D721Med (cell line): ENCODE results near the gene RFNG.
"Not testable (repeated sequence)": the region's sequence is repeated elsewhere in the genome, so short reads cannot be mapped to it uniquely, and the experiment has no call there.

Experiments used
- DNase-seq: peaks from one replicate; pipeline ENCODE4 v3.0.0; 2011; ENCODE audit warnings: low spot score; ENCODE audit not compliant: insufficient read length
- FAIRE-seq: peaks from 2 replicates; lab custom pipeline; 2011; peaks lifted over from hg19 to GRCh38; lab: Jason Lieb, UNC
- TF ChIP-seq, protein P1 (sequence below): IDR thresholded peaks from 2 replicates; pipeline ENCODE4 v1.5.1; 2012; ENCODE audit warnings: mild to moderate bottlenecking, control low read depth; ENCODE audit not compliant: insufficient read depth; ENCODE audit errors: missing control alignments

Gene RFNG

GRCh38 chr17:82043507-82043906, 8.1 kb downstream of the RFNG start:
- FAIRE-seq (no peak), DNase-seq (no peak)
- TF ChIP-seq, protein P1, sequence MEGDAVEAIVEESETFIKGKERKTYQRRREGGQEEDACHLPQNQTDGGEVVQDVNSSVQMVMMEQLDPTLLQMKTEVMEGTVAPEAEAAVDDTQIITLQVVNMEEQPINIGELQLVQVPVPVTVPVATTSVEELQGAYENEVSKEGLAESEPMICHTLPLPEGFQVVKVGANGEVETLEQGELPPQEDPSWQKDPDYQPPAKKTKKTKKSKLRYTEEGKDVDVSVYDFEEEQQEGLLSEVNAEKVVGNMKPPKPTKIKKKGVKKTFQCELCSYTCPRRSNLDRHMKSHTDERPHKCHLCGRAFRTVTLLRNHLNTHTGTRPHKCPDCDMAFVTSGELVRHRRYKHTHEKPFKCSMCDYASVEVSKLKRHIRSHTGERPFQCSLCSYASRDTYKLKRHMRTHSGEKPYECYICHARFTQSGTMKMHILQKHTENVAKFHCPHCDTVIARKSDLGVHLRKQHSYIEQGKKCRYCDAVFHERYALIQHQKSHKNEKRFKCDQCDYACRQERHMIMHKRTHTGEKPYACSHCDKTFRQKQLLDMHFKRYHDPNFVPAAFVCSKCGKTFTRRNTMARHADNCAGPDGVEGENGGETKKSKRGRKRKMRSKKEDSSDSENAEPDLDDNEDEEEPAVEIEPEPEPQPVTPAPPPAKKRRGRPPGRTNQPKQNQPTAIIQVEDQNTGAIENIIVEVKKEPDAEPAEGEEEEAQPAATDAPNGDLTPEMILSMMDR, result no peak

DNA sequence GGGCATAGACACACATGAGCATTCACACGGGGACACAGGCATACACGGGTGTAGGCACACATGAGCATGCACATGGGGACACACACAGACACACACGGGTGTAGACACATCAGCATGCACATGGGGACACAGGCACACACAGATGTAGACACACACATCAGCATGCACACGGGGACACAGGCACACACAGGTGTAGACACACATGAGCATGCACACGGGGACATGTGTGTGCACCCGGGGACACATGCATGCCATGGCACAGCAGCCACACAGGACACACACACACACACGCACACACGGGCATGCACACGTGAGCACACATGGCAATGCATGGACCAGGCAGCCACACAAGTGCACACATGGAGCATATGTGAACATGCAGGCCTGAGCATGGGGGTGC, 9.0 kb downstream of the RFNG start:
- TF ChIP-seq, protein P1, result no peak
- FAIRE-seq, result no peak
- no peak for DNase-seq

GRCh38 chr17:82041144-82041814, 10.3 kb downstream of the RFNG start:
- DNase-seq (no peak), FAIRE-seq (no peak)
- TF ChIP-seq, protein P1, result no peak

GRCh38 chr17:82039695-82040299, 11.8 kb downstream of the RFNG start:
- TF ChIP-seq, protein P1, result no peak
- no peak for DNase-seq
- no peak for FAIRE-seq

GRCh38 chr17:82038796-82039409, 12.7 kb downstream of the RFNG start:
- not testable (repeated sequence) for FAIRE-seq, DNase-seq

- no peak for DNase-seq
- no peak for FAIRE-seq
- TF ChIP-seq, protein P1, result no peak
Measured at GRCh38 chr17:82037889-82038195, 13.8 kb downstream of the RFNG start.

DNA sequence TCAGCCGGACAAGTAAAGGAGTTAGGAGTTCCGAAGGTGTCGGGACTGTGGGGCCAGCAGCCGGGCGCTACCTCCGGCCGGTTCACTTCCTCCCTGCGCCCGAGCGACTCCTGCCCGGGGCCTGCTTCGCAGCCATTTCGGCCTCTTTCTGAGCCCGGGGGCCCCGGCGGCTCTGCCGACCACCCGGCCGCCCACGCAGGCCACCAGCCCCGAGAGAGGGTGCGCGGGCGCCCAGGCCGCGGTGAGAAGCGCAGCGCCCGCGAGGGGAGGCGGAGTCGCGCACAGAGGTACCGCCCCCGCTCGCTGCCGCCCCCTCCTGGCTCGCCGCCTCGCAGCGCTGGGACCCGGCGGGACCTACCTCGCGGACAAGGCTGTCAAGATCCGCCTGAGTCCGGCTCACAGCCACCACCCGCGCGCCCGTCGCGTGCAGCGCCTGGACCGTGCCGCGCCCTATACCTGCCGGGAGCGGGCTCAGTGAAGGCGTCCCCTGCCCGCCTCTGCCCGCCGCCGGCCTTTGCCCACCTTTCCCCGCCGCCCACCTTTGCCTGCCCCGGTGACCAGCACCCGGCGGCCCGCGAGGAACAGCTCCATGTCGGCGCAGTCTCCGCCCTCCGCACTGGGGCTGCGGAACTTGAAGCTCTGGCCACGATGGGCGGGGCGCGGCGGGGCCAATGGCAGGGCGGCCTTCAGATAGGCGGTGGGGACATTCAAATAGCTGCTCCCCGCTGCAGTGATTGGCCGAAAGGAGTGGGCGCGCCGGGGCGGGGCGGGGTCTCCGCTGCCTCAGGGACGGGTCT, 14.3 kb downstream of the RFNG start, which contains the start of gene DCXR:
TSS of gene DCXR (minus strand) at position 606 of the 797 bp plus-strand sequence. CDS start at position 591, 15 bp downstream.
- DNase-seq (peak; percentile 96), FAIRE-seq (no peak)
- TF ChIP-seq, protein P1, result peak; percentile 85
